HepG2 (cell line): ENCODE results near the gene SNX9. TPM values are rescaled to one million over a fixed set of nuclear protein-coding genes. Genes with fewer than 3 reads are reported as not detected.

Source experiments
- ATAC-seq: fragments of 200-7000 bp; cut with Tn5 transposase; 3 replicates; pipeline ENCODE4 v1.9.1; 2020; ENCODE audit warnings: mild to moderate bottlenecking, moderate library complexity
- BruUV-seq: library from RNA; stranded (reverse); fragments of 400-500 nt; replicated peaks from 2 replicates; lab custom pipeline; 2021; lab: Mats Ljungman, UMichigan
- CTCF ChIA-PET: fragments of 300-600 bp; formaldehyde crosslinking; extraction: SDS; loops from one replicate; lab custom pipeline; 2021; ENCODE audit warnings: low total read pairs, inconsistent platforms, low intra/inter-chr PET ratio; lab: Yijun Ruan, JAX
- POLR2A ChIA-PET: fragments of 350-600 bp; sonication (Branson Sonifier 250); formaldehyde crosslinking; loops from one replicate; lab custom pipeline; 2020; ENCODE audit warnings: antibody characterized with exemption, inconsistent platforms; lab: Yijun Ruan, JAX
- DNase-seq: peaks from one replicate; pipeline ENCODE4 v3.0.0-alpha.2; 2015; ENCODE audit warnings: low spot score
- FAIRE-seq: peaks from 3 replicates; lab custom pipeline; 2011; peaks lifted over from hg19 to GRCh38; lab: Jason Lieb, UNC
- H2AFZ ChIP-seq: one replicate; pipeline ENCODE4 v1.6.1; 2011; ENCODE audit warnings: low read length, inconsistent platforms
- H3K27ac ChIP-seq: fragments of 300-600 bp; 3 replicates; pipeline ENCODE4 v1.8.0; 2011; ENCODE audit warnings: mixed run types, mild to moderate bottlenecking, mixed read lengths, low read length, inconsistent platforms; ENCODE audit not compliant: insufficient read depth; ENCODE audit errors: extremely low read length
- H3K27me3 ChIP-seq, 2 experiments: fragments of 200-600 bp in 1 of 2; 2 replicates in 1 of 2; 3 replicates in 1 of 2; pipeline versions ENCODE4 v1.6.0 to v1.8.0; 2011; ENCODE audit warnings: low read length in 2 of 2, mild to moderate bottlenecking in 2 of 2, moderate library complexity in 2 of 2, inconsistent platforms in 1 of 2; ENCODE audit not compliant: insufficient read depth in 2 of 2, control insufficient read depth in 1 of 2
- H3K36me3 ChIP-seq, 2 experiments: fragments of 200-600 bp in 1 of 2; replicated peaks in 1 of 2; 2 replicates in 1 of 2; 3 replicates in 1 of 2; pipeline versions ENCODE4 v1.5.1 to v1.8.0; 2011; ENCODE audit warnings: low read length in 2 of 2, inconsistent platforms in 1 of 2; ENCODE audit not compliant: insufficient read depth in 2 of 2, control insufficient read depth in 1 of 2
- H3K4me1 ChIP-seq: 2 replicates; pipeline ENCODE4 v1.5.1; 2012; ENCODE audit warnings: low read length, inconsistent platforms; ENCODE audit not compliant: insufficient read depth
- H3K4me2 ChIP-seq: 2 replicates; pipeline ENCODE4 v1.6.0; 2011; ENCODE audit warnings: low read depth, low read length, inconsistent platforms
- H3K4me3 ChIP-seq, 3 experiments: fragments of 200-600 bp in 1 of 3; sonication (generic), shearing (Covaris generic) in 1 of 3; replicated peaks in 1 of 3; 2 replicates each; pipeline ENCODE4 v1.5.1; 2011 to 2016; ENCODE audit warnings: low read length in 3 of 3, inconsistent platforms in 2 of 3, low read depth in 2 of 3, mild to moderate bottlenecking in 2 of 3, control low read depth in 1 of 3, mixed read lengths in 1 of 3; ENCODE audit not compliant: insufficient read depth in 1 of 3
- H3K79me2 ChIP-seq: one replicate; pipeline ENCODE4 v1.6.1; 2011; ENCODE audit warnings: low read length, inconsistent platforms; ENCODE audit not compliant: insufficient read depth
- H3K9ac ChIP-seq: 2 replicates; pipeline ENCODE4 v1.6.0; 2011; ENCODE audit warnings: mild to moderate bottlenecking, low read depth, low read length, inconsistent platforms; ENCODE audit not compliant: insufficient read depth
- H3K9me3 ChIP-seq: 2 replicates; pipeline ENCODE4 v1.5.1; 2012; ENCODE audit warnings: mild to moderate bottlenecking, low read length
- H4K20me1 ChIP-seq: 2 replicates; pipeline ENCODE4 v1.6.0; 2011; ENCODE audit warnings: inconsistent platforms, mild to moderate bottlenecking, low read length, moderate library complexity; ENCODE audit not compliant: insufficient read depth
- ARID2 ChIP-seq: sonication (generic); formaldehyde crosslinking; IDR thresholded peaks from 2 replicates; pipeline ENCODE4 v1.8.1; 2022; ENCODE audit warnings: mild to moderate bottlenecking, missing genetic modification reagents, borderline replicate concordance
- JUN ChIP-seq: sonication (generic); formaldehyde crosslinking; IDR thresholded peaks from 2 replicates; pipeline ENCODE4 v1.4.0; 2020; ENCODE audit warnings: mild to moderate bottlenecking, missing genetic modification reagents
- TEAD3 ChIP-seq: optimal IDR thresholded peaks from 2 replicates; pipeline ENCODE3; 2016; ENCODE audit warnings: borderline replicate concordance
- ZMYM3 ChIP-seq: sonication (generic); formaldehyde crosslinking; IDR thresholded peaks from 2 replicates; pipeline ENCODE4 v1.5.1; 2020; ENCODE audit warnings: mild to moderate bottlenecking, missing genetic modification reagents
- ZNF292 ChIP-seq: sonication (generic); formaldehyde crosslinking; IDR thresholded peaks from 2 replicates; pipeline ENCODE4 v1.8.1; 2022; ENCODE audit warnings: mild to moderate bottlenecking, low read depth, missing genetic modification reagents, borderline replicate concordance
- ZNF546 ChIP-seq: sonication (generic); formaldehyde crosslinking; conservative IDR thresholded peaks from 2 replicates; pipeline ENCODE4 v1.8.1; 2023; ENCODE audit warnings: mild to moderate bottlenecking, missing genetic modification reagents
- WGBS: methylation state at CpG from one replicate; pipeline ENCODE4 v1.1.6; 2017; ENCODE audit warnings: low lambda C conversion rate; 5-methylcytosine and 5-hydroxymethylcytosine counted together
- in situ Hi-C: cut with HindIII; loops from 2 replicates; pipeline ENCODE4 v1.10.0; 2017; ENCODE audit warnings: low pct_unique_long_range_greater_than_20kb; ENCODE audit not compliant: extremely low pct_ligation_motif_present
- intact Hi-C: fragments of 100-400 bp; cut with micrococcal nuclease; formaldehyde crosslinking; loops from one replicate; pipeline ENCODE4 v1.10.0; 2022; ENCODE audit not compliant: unreplicated experiment
- polyA plus RNA-seq, 8 experiments: library from polyadenylated mRNA; depleted of rRNA in 3 of 8; stranded (reverse) in 7 of 8; unstranded in 1 of 8; fragments of >200 nt; fragmentation: Illumina TruSeq in 4 of 8; extraction: Trizol in 4 of 8; gene quantifications; 2 replicates each; pipeline versions ENCODE4 v1.2.1 to v1.2.3, GENCODE V29; 2011 to 2016; ENCODE audit warnings: low read depth in 4 of 8, missing spikeins in 1 of 8, mixed read lengths in 1 of 8; ENCODE audit not compliant: insufficient read depth in 1 of 8
- total RNA-seq, 5 experiments: library from RNA; depleted of rRNA; stranded (reverse); fragments of >200 nt; fragmentation: Illumina TruSeq; extraction: Trizol; gene quantifications; 2 replicates each; pipeline ENCODE4 v1.2.3, GENCODE V29; 2016; ENCODE audit warnings: low read depth in 1 of 5
- TF ChIP-seq, protein P1 (sequence below): sonication (generic); formaldehyde crosslinking; IDR thresholded peaks from 2 replicates; pipeline ENCODE4 v1.4.0; 2020; ENCODE audit warnings: missing genetic modification reagents, mild to moderate bottlenecking, borderline replicate concordance

The SNX9 gene
- total and polyA plus RNA-seq, 2 of the 13 experiments (the other 11 are each of a cell fraction or from before 2014, with no cell fraction given): 21.9 to 36.0 TPM

DNA sequence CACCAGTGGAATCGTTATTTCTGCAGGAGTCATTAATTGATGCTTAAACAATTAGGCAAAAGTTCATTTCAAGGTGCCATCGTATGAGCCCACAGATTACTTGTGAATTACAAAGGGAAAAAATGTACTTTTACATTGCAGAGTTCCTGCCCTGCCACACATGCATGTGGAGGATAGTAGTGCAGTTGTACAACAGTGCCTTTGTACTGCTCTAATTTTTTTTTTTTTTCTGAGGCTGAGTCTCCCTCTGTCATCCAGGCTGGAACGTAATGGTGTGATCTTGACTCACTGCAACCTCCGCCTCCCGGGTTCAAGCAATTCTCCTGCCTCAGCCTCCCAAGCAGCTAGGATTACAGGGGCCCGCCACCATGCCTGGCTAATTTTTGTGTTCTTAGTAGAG, 132.6 kb downstream of the SNX9 start:
- no peak overlapping the region for H3K27ac ChIP-seq
- H3K9me3 ChIP-seq: peaks cover 21% of the 10 kb centered on the region
- POLR2A ChIA-PET: interaction anchor here (1.0 to 2.1 kb wide), 2 partner anchors 88 to 93 kb away, joined by 4 to 9 read pairs; no protein-coding TSS in a partner anchor
- H3K27me3 ChIP-seq: no peaks in the 10 kb centered on the region; a peak in 1 of 5 replicates
- intact Hi-C loops: loop anchor here (10.0 kb wide), 1 partner anchor 119 kb away; no protein-coding TSS in a partner anchor
- H3K79me2 ChIP-seq: no peaks in the 10 kb centered on the region
- BruUV-seq: no TSS peak
- peaks cover 59% of the 10 kb centered on the region for H3K4me1 ChIP-seq
- WGBS: 50% methylated on average over 6 of the region's 6 CpGs
- H3K4me2 ChIP-seq: peak overlapping the region; percentile 96; the same call in 1 of the 2 replicates
- H3K4me3 ChIP-seq: no peak overlapping the region
- TF ChIP-seq ZMYM3 (CRISPR knock-in tag) (0 out of 2 replicates have a peak, but pooled peaks have one; percentile 36), ZNF546 (no peak), ZNF292 (CRISPR knock-in tag) (peak; percentile 46; the same call in 1 of the 2 replicates), TEAD3 (CRISPR knock-in tag) (peak; percentile 20), ARID2 (CRISPR knock-in tag) (peak; percentile 61; the same call in 1 of the 2 replicates), JUN (CRISPR knock-in tag) (no peak)
- TF ChIP-seq, protein P1, sequence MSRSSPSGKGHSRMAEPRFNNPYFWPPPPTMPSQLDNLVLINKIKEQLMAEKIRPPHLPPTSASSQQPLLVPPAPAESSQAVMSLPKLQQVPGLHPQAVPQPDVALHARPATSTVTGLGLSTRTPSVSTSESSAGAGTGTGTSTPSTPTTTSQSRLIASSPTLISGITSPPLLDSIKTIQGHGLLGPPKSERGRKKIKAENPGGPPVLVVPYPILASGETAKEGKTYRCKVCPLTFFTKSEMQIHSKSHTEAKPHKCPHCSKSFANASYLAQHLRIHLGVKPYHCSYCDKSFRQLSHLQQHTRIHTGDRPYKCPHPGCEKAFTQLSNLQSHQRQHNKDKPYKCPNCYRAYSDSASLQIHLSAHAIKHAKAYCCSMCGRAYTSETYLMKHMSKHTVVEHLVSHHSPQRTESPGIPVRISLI (CRISPR knock-in tag): peak; percentile 79; the same call in 1 of the 2 replicates
- ATAC-seq: no peak
- in situ Hi-C loops: no loop called here
- no peak for FAIRE-seq
- peak; percentile 47 for DNase-seq
- no peaks in the 10 kb centered on the region for H4K20me1 ChIP-seq
- CTCF ChIA-PET: no interaction called here
- H2AFZ ChIP-seq: no peak overlapping the region
- no peaks in the 10 kb centered on the region for H3K36me3 ChIP-seq
- peak overlapping the region; percentile 17; the same call in 1 of the 2 replicates for H3K9ac ChIP-seq
